ENCODE measurements around the gene CCDC24. TPM values are rescaled to one million over a fixed set of nuclear protein-coding genes. Genes with fewer than 3 reads are reported as not detected.

The CCDC24 gene
- total and polyA plus RNA-seq, 3 donors from 2014 or later = 28.8 to 64.9 (median 31.3) TPM

DNA sequence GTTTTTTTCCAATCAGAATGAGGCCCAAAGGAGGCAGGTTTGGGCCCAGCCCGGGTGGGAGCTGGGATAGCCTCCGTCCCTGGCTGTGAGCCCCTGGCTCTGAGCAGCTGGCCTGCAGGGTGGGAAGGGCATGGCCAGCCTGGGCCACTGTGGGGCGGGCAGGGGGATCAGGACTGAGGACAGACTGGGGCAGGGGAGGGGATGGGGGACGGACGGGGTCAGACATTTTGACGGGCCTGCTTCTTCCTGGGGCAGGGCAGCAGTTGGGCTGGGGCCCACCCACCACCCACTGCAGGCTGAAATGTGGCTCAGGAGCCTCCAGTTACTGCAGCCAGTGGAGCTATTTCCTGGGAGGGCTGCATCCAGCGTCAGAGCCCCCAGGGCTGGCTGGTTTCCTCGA lies 42.4 kb downstream of the CCDC24 start:
- no peak for DNase-seq
- H3K36me3 ChIP-seq (ENCODE audit: low read depth, missing control alignments) = no peaks in the 10 kb centered on the region
- no peaks in the 10 kb centered on the region for H3K27me3 ChIP-seq
- no peak for TF ChIP-seq POLR2A (IDR thresholded peaks at IDR 0.05)
- TF ChIP-seq, protein P1, sequence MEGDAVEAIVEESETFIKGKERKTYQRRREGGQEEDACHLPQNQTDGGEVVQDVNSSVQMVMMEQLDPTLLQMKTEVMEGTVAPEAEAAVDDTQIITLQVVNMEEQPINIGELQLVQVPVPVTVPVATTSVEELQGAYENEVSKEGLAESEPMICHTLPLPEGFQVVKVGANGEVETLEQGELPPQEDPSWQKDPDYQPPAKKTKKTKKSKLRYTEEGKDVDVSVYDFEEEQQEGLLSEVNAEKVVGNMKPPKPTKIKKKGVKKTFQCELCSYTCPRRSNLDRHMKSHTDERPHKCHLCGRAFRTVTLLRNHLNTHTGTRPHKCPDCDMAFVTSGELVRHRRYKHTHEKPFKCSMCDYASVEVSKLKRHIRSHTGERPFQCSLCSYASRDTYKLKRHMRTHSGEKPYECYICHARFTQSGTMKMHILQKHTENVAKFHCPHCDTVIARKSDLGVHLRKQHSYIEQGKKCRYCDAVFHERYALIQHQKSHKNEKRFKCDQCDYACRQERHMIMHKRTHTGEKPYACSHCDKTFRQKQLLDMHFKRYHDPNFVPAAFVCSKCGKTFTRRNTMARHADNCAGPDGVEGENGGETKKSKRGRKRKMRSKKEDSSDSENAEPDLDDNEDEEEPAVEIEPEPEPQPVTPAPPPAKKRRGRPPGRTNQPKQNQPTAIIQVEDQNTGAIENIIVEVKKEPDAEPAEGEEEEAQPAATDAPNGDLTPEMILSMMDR (IDR thresholded peaks at IDR 0.05) = no peak
- no peak overlapping the region for H3K27ac ChIP-seq
- H3K4me3 ChIP-seq = no peak overlapping the region
- intact Hi-C loops (cut with DNase I; ENCODE audit: low total_unique reads) = no loop called here
- no peaks in the 10 kb centered on the region for H3K9me3 ChIP-seq
- 46 to 83% methylated on average over 3 to 8 of the region's 8 CpGs for WGBS, 2 donors
- peaks cover 18% of the 10 kb centered on the region for H3K4me1 ChIP-seq

DNA sequence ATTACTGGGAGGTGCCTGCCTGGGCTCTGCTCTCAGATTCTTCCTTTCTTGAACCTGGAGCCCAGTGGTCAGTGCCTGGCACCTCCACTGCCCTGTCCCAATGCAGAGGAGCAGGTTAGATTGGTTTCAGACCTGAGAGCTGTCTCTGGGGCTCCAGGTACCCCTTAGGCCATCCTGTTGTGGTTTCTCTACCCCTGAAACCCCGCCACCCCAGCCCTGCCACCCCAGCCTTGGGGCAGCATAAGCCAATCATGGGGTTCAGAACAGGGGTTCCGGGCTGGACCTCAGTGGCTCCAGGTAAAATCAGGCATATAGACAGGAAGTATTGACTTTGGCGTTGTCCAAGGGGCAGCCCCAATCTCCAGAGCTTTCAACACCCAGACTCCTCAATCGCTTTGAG lies 43.0 kb downstream of the CCDC24 start:
- Histone ChIP-seq H3K36me3 (ENCODE audit: low read depth, missing control alignments) (no peaks in the 10 kb centered on the region), H3K9me3 (no peaks in the 10 kb centered on the region), H3K4me1 (peaks cover 17% of the 10 kb centered on the region), H3K27me3 (no peaks in the 10 kb centered on the region), H3K4me3 (no peak overlapping the region), H3K27ac (no peak overlapping the region)
- TF ChIP-seq POLR2A (IDR thresholded peaks at IDR 0.05) = no peak
- TF ChIP-seq, protein P1 (IDR thresholded peaks at IDR 0.05) = no peak
- WGBS, 2 donors = 96 to 100% methylated on average over 4 of the region's 4 CpGs
- intact Hi-C loops (cut with DNase I; ENCODE audit: low total_unique reads) = no loop called here
- no peak for DNase-seq

DNA sequence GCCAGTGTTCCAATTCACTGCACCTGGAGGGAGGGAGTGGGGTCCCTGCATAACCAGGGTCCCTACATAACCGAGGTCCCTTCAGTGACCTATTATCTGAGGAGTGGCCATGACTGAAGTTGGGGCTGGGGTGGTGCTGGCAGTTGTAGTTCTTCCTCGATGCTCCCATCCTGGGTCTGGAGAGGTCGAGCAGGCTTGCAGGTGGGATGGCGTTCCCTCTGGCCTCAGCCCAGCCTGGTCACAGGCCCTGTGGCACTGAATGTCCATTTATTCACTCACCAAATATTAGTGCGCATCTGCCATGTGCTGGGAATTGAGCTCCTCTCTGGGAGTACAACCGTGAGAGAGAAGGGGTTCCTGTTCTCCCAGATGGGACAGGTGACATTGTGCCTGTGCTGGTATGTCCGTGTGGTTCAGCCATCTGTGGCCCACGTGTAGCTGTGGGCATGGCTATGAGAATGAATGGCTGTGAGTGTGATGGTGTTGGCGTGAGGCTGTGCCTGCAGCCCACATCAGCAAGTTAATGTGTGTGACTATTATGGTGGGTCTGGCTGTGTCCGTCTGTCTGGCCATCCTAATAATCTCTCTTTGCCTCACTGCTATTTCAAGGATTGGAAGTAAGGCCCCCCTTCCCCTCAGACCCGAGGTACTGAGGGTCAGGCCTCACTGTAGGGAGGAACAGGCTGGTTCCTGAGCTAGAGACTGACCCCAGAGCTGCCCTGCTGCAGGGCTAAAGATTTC lies 43.7 kb downstream of the CCDC24 start:
- Histone ChIP-seq H3K27ac (no peak overlapping the region), H3K36me3 (ENCODE audit: low read depth, missing control alignments) (no peaks in the 10 kb centered on the region), H3K4me3 (no peak overlapping the region), H3K9me3 (no peaks in the 10 kb centered on the region), H3K27me3 (no peaks in the 10 kb centered on the region), H3K4me1 (peaks cover 14% of the 10 kb centered on the region)
- TF ChIP-seq, protein P1 (IDR thresholded peaks at IDR 0.05) = no peak
- no peak for TF ChIP-seq POLR2A (IDR thresholded peaks at IDR 0.05)
- 72 to 88% methylated on average over 5 to 11 of the region's 11 CpGs for WGBS, 2 donors
- DNase-seq = no peak
- intact Hi-C loops (cut with DNase I; ENCODE audit: low total_unique reads) = no loop called here

DNA sequence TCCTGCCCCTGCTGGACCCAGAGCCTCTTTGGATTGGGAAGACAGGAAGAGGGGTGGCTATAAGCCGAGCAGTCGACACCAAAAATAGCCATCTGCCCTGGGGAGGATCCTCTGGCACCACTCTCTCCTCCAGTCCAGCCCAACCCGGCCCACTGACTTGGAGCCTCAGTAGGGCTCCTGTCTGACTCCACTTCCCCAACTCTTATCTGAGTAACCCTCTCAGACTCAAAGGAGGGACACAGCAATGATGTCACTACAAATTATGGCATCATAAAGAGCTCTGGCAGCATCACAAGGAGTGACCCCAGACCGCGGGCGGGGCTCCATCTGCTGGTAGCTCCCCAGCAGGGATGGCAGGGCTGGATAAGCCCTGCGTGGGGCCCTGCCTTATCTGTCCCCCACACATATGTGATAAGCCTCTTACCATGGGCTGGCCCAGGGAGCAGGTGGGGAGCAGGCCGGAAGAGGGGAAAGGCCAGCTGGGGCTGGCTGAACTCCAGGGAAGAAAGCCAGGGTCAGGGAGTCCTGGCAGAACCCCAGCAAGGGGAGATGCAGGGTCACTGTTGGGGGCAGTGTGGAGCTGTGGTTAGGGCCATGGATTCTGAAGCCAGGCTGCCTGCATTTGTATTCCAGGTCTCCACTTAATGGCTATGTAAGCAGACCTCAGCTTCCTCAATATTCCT lies 44.5 kb downstream of the CCDC24 start:
- Histone ChIP-seq H3K4me1 (peaks cover 14% of the 10 kb centered on the region), H3K36me3 (ENCODE audit: low read depth, missing control alignments) (no peaks in the 10 kb centered on the region), H3K27ac (no peak overlapping the region), H3K27me3 (no peaks in the 10 kb centered on the region), H3K4me3 (no peak overlapping the region), H3K9me3 (no peaks in the 10 kb centered on the region)
- DNase-seq = peak; percentile 38
- TF ChIP-seq POLR2A (IDR thresholded peaks at IDR 0.05) = no peak
- intact Hi-C loops (cut with DNase I; ENCODE audit: low total_unique reads) = no loop called here
- WGBS, 2 donors = 21 to 37% methylated on average over 2 to 8 of the region's 8 CpGs

DNA sequence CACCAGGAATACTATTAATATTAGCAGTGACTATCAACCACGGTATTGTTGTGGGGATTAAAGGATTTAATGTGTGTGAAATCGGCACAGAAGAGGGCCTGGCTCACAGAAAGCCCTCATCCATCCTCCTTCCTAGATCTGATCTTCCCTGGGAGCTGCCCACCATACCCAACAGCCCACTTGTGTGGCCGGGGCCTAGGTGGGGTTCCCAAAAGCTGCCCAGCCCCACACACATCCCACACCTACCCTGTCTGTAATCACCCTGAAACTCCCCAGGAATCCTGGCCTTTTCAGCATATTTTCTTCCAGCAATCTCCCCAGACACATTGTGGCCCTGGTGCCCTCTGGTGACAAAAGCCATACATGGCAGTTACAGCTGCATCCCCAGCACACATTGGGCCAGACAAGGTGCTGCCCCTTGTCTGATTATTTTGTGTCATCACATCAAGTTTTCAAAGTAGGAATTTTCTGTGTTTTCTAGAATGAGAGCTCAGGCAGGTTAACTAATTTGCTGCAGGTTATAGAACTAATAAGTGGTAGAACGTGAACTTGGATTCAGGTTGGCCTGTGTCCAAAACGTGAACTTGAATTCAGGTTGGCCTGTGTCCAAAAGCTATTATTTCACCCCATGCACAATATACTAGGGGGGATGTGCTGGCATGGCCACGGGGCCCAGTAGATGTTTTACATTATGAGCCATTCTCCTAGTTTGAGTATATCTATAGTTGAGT lies 45.2 kb downstream of the CCDC24 start:
- no peaks in the 10 kb centered on the region for H3K27me3 ChIP-seq
- 42 to 44% methylated on average over 6 of the region's 6 CpGs for WGBS, 2 donors
- intact Hi-C loops (cut with DNase I; ENCODE audit: low total_unique reads) = no loop called here
- no peak for TF ChIP-seq POLR2A (IDR thresholded peaks at IDR 0.05)
- TF ChIP-seq, protein P1 (IDR thresholded peaks at IDR 0.05) = peak; percentile 56 to 62 (median 62)
- no peak overlapping the region for H3K27ac ChIP-seq
- H3K36me3 ChIP-seq (ENCODE audit: low read depth, missing control alignments) = no peaks in the 10 kb centered on the region
- peak; percentile 78 for DNase-seq
- H3K4me3 ChIP-seq = no peak overlapping the region
- no peaks in the 10 kb centered on the region for H3K9me3 ChIP-seq
- peaks cover 14% of the 10 kb centered on the region for H3K4me1 ChIP-seq
